PFSK-1 (cell line): ENCODE data around the gene RTN4RL1.

ENCODE experiments used
- FOXP2 ChIP-seq: optimal IDR thresholded peaks from 2 replicates; pipeline ENCODE3; 2011; ENCODE audit warnings: borderline replicate concordance, control low read depth, inconsistent platforms; ENCODE audit not compliant: insufficient read depth; ENCODE audit errors: extremely low read length, extremely low read depth
- POLR2AphosphoS5 ChIP-seq: IDR thresholded peaks from 2 replicates; pipeline ENCODE4 v1.6.1; 2012; ENCODE audit warnings: low read depth, mild to moderate bottlenecking, control low read depth, low read length, moderate library complexity
- REST ChIP-seq, 2 experiments: IDR thresholded peaks; 2 replicates each; pipeline versions ENCODE4 v1.6.1 to v1.8.0; 2011 to 2012; ENCODE audit warnings: low read depth in 2 of 2, low read length in 2 of 2, control low read depth in 1 of 2, inconsistent platforms in 1 of 2, mild to moderate bottlenecking in 1 of 2, moderate library complexity in 1 of 2; ENCODE audit not compliant: insufficient read depth in 1 of 2
- SIN3A ChIP-seq: IDR thresholded peaks from 2 replicates; pipeline ENCODE4 v1.6.1; 2012; ENCODE audit warnings: mild to moderate bottlenecking, low read length, moderate library complexity, borderline replicate concordance; ENCODE audit not compliant: insufficient read depth
- TAF1 ChIP-seq: IDR thresholded peaks from 2 replicates; pipeline ENCODE4 v1.6.1; 2012; ENCODE audit warnings: low read length, control low read depth, borderline replicate concordance; ENCODE audit not compliant: insufficient read depth

Gene RTN4RL1

GRCh38 chr17:2062571-2063183, 37.5 kb upstream of the RTN4RL1 start:
- TF ChIP-seq POLR2AphosphoS5 = peak; percentile 14
- TF ChIP-seq SIN3A = no peak
- TF ChIP-seq FOXP2 = peak; percentile 26

GRCh38 chr17:2061441-2061958, 36.4 kb upstream of the RTN4RL1 start:
- TF ChIP-seq REST (IDR thresholded peaks at IDR 0.05; ENCODE audit: insufficient read depth in 1 of 2, low read depth in 2 of 2, low read length in 2 of 2) (no peak), TAF1 (no peak), POLR2AphosphoS5 (no peak; the same call in 1 of the 2 replicates), FOXP2 (no peak), SIN3A (no peak)

- TF ChIP-seq SIN3A (no peak), POLR2AphosphoS5 (no peak; the same call in 1 of the 2 replicates), FOXP2 (no peak), TAF1 (no peak), REST (IDR thresholded peaks at IDR 0.05; ENCODE audit: insufficient read depth in 1 of 2, low read depth in 2 of 2, low read length in 2 of 2) (no peak)
Observed at GRCh38 chr17:2060681-2061440, 35.7 kb upstream of the RTN4RL1 start.

GRCh38 chr17:2060385-2060658, 35.2 kb upstream of the RTN4RL1 start:
- TF ChIP-seq SIN3A (no peak), REST (IDR thresholded peaks at IDR 0.05; ENCODE audit: insufficient read depth in 1 of 2, low read depth in 2 of 2, low read length in 2 of 2) (no peak), FOXP2 (no peak), TAF1 (no peak), POLR2AphosphoS5 (no peak)

- TF ChIP-seq POLR2AphosphoS5 (no peak), FOXP2 (no peak), TAF1 (no peak), SIN3A (no peak), REST (IDR thresholded peaks at IDR 0.05; ENCODE audit: insufficient read depth in 1 of 2, low read depth in 2 of 2, low read length in 2 of 2) (no peak)
Observed at GRCh38 chr17:2059547-2060384, 34.6 kb upstream of the RTN4RL1 start.
